ENCODE results near the gene LIX1. TPM values are rescaled to one million over a fixed set of nuclear protein-coding genes. Genes with fewer than 3 reads are reported as not detected.

The LIX1 gene
- total RNA-seq, 2 donors from 2014 or later: 0.26 TPM; not detected in 1

DNA sequence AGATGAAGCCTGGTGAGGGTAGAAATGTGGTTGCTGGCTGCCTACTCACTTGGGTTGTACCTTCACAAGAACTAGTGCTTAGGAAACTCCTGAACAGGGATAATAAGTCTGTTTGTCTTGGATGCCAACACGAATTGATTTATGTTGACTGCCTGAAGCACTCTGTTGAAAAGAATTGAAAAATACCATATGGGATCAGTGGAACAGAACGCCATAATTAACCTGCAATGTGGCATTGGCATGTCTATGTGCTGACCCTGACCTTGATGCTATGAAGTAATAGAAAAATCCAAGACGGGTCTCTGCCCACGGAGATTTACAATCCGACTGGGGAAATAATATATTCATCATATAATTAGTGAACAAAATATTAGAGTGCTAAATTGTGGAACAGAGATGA is 10.5 kb downstream of the LIX1 start:
- H3K4me1 ChIP-seq: no peaks in the 10 kb centered on the region
- ATAC-seq: no peak
- H3K9me3 ChIP-seq: no peaks in the 10 kb centered on the region
- TF ChIP-seq POLR2A (IDR thresholded peaks at IDR 0.05): no peak
- TF ChIP-seq, protein P1, sequence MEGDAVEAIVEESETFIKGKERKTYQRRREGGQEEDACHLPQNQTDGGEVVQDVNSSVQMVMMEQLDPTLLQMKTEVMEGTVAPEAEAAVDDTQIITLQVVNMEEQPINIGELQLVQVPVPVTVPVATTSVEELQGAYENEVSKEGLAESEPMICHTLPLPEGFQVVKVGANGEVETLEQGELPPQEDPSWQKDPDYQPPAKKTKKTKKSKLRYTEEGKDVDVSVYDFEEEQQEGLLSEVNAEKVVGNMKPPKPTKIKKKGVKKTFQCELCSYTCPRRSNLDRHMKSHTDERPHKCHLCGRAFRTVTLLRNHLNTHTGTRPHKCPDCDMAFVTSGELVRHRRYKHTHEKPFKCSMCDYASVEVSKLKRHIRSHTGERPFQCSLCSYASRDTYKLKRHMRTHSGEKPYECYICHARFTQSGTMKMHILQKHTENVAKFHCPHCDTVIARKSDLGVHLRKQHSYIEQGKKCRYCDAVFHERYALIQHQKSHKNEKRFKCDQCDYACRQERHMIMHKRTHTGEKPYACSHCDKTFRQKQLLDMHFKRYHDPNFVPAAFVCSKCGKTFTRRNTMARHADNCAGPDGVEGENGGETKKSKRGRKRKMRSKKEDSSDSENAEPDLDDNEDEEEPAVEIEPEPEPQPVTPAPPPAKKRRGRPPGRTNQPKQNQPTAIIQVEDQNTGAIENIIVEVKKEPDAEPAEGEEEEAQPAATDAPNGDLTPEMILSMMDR (IDR thresholded peaks at IDR 0.05): no peak
- 58 to 65% methylated on average over 5 of the region's 5 CpGs for WGBS, 2 donors
- H3K27ac ChIP-seq: no peak overlapping the region
- H3K36me3 ChIP-seq (replicated peaks in 1 of 2; ENCODE audit: insufficient read depth in 1 of 2, low read depth in 2 of 2): no peaks in the 10 kb centered on the region
- intact Hi-C loops (cut with DNase I): no loop called here
- H3K27me3 ChIP-seq: no peaks in the 10 kb centered on the region
- no peak for DNase-seq
- H3K4me3 ChIP-seq: no peak overlapping the region

GRCh38 chr5:97131139-97131710 is 11.2 kb downstream of the LIX1 start:
- DNase-seq (no peak), ATAC-seq (no peak)
- Histone ChIP-seq H3K27me3 (no peaks in the 10 kb centered on the region), H3K27ac (no peak overlapping the region), H3K4me3 (no peak overlapping the region), H3K4me1 (no peaks in the 10 kb centered on the region), H3K36me3 (replicated peaks in 1 of 2; ENCODE audit: insufficient read depth in 1 of 2, low read depth in 2 of 2) (no peaks in the 10 kb centered on the region), H3K9me3 (no peaks in the 10 kb centered on the region)
- intact Hi-C loops (cut with DNase I): no loop called here
- TF ChIP-seq, protein P1 (IDR thresholded peaks at IDR 0.05): no peak
- no peak for TF ChIP-seq POLR2A (IDR thresholded peaks at IDR 0.05)

- TF ChIP-seq POLR2A (IDR thresholded peaks at IDR 0.05): no peak
- TF ChIP-seq, protein P1 (IDR thresholded peaks at IDR 0.05): no peak
- Histone ChIP-seq H3K36me3 (replicated peaks in 1 of 2; ENCODE audit: insufficient read depth in 1 of 2, low read depth in 2 of 2) (no peaks in the 10 kb centered on the region), H3K27ac (no peak overlapping the region), H3K4me1 (no peaks in the 10 kb centered on the region), H3K9me3 (no peaks in the 10 kb centered on the region), H3K4me3 (no peak overlapping the region), H3K27me3 (no peaks in the 10 kb centered on the region)
- intact Hi-C loops (cut with DNase I): no loop called here
- WGBS, 2 donors: 96 to 100% methylated on average over 1 of the region's 1 CpG
- ATAC-seq: no peak
- DNase-seq: no peak
Observed at GRCh38 chr5:97127727-97128126, 14.7 kb downstream of the LIX1 start.

DNA sequence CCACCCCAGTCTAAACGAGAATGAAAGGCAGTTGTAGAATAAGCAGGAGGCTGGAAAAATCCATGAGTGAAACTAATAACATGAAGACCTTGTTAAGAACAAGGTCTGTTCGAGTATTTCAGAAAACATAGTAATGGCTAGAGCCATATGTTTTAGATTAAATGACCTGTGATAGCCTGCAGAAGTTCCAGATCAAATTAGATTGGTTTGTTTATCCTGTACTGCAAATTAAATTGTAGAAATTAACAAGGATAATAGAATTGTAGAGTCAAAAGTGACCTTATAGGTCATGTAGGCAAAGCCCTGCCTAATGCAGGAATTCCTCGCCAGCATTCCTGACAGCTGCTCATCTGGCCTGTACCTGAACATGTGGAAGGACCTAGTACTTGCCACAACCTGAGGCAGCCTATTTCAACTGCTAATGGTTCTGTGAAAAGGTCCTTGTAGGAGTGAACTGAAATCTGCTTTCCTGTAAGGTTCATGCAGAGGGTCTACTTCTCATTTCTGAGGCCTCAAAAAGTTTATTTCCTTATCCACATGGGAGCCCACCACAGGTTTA is 17.2 kb downstream of the LIX1 start:
- Histone ChIP-seq H3K36me3 (replicated peaks in 1 of 2; ENCODE audit: insufficient read depth in 1 of 2, low read depth in 2 of 2) (no peaks in the 10 kb centered on the region), H3K9me3 (no peaks in the 10 kb centered on the region), H3K27ac (no peak overlapping the region), H3K27me3 (no peaks in the 10 kb centered on the region), H3K4me3 (no peak overlapping the region), H3K4me1 (no peaks in the 10 kb centered on the region)
- intact Hi-C loops (cut with DNase I): no loop called here
- TF ChIP-seq, protein P1 (IDR thresholded peaks at IDR 0.05): no peak
- no peak for TF ChIP-seq POLR2A (IDR thresholded peaks at IDR 0.05)
- 57 to 60% methylated on average over 3 of the region's 3 CpGs for WGBS, 2 donors
- DNase-seq (no peak), ATAC-seq (no peak)

- TF ChIP-seq, protein P1 (IDR thresholded peaks at IDR 0.05): no peak
- no peak for TF ChIP-seq POLR2A (IDR thresholded peaks at IDR 0.05)
- ATAC-seq: no peak
- Histone ChIP-seq H3K4me1 (no peaks in the 10 kb centered on the region), H3K9me3 (no peaks in the 10 kb centered on the region), H3K27ac (no peak overlapping the region), H3K27me3 (no peaks in the 10 kb centered on the region), H3K4me3 (no peak overlapping the region), H3K36me3 (replicated peaks in 1 of 2; ENCODE audit: insufficient read depth in 1 of 2, low read depth in 2 of 2) (no peaks in the 10 kb centered on the region)
- DNase-seq: no peak
- 59 to 75% methylated on average over 2 of the region's 2 CpGs for WGBS, 2 donors
- intact Hi-C loops (cut with DNase I): no loop called here
Observed at GRCh38 chr5:97124335-97124734, 18.1 kb downstream of the LIX1 start.
